DMS 273 (cell line): Measurements from ENCODE around the gene CACNA1C.
A peak's percentile ranks its signal among the peaks of the same experiment; 100 is the strongest.

ENCODE experiments used
- DNase-seq: peaks from one replicate; lab custom pipeline; 2025; ENCODE audit not compliant: unreplicated experiment; lab: John Stamatoyannopoulos, UW

The CACNA1C gene

GRCh38 chr12:2335513-2335912, 282.7 kb downstream of the CACNA1C start:
- DNase-seq, result peak; percentile 19

GRCh38 chr12:2335916-2336315, 283.1 kb downstream of the CACNA1C start:
- no peak for DNase-seq

- DNase-seq, result peak; percentile 3
Observed at GRCh38 chr12:2336409-2336829, 283.6 kb downstream of the CACNA1C start.

GRCh38 chr12:2337031-2338010, 284.5 kb downstream of the CACNA1C start:
- DNase-seq, result no peak

- no peak for DNase-seq
Observed at GRCh38 chr12:2338381-2338780, 285.6 kb downstream of the CACNA1C start.

GRCh38 chr12:2338991-2339431, 286.2 kb downstream of the CACNA1C start:
- no peak for DNase-seq

- no peak for DNase-seq
Observed at GRCh38 chr12:2341051-2341751, 288.4 kb downstream of the CACNA1C start.

- DNase-seq, result no peak
Observed at GRCh38 chr12:2341871-2342270, 289.1 kb downstream of the CACNA1C start.

- no peak for DNase-seq
Observed at GRCh38 chr12:2343681-2344080, 290.9 kb downstream of the CACNA1C start.

GRCh38 chr12:2344476-2344875, 291.7 kb downstream of the CACNA1C start:
- no peak for DNase-seq

- DNase-seq, result no peak
Observed at GRCh38 chr12:2344885-2345284, 292.1 kb downstream of the CACNA1C start.

GRCh38 chr12:2345902-2346301, 293.1 kb downstream of the CACNA1C start:
- DNase-seq, result no peak

GRCh38 chr12:2346416-2346815, 293.6 kb downstream of the CACNA1C start:
- DNase-seq, result no peak

- DNase-seq, result no peak
Observed at GRCh38 chr12:2347137-2347843, 294.5 kb downstream of the CACNA1C start.

GRCh38 chr12:2347844-2348481, 295.2 kb downstream of the CACNA1C start:
- no peak for DNase-seq

GRCh38 chr12:2348482-2348852, 295.7 kb downstream of the CACNA1C start:
- no peak for DNase-seq

- no peak for DNase-seq
Observed at GRCh38 chr12:2351161-2351560, 298.4 kb downstream of the CACNA1C start.

GRCh38 chr12:2352203-2352602, 299.4 kb downstream of the CACNA1C start:
- no peak for DNase-seq

GRCh38 chr12:2353281-2353680, 300.5 kb downstream of the CACNA1C start:
- DNase-seq, result no peak

GRCh38 chr12:2353691-2354090, 300.9 kb downstream of the CACNA1C start:
- DNase-seq, result no peak
